Ectodermal cell (in vitro differentiated cells): ENCODE measurements around the gene SLC17A4. TPM values are rescaled to one million over a fixed set of nuclear protein-coding genes. Genes with fewer than 3 reads are reported as not detected.

Experiments
- H3K27ac ChIP-seq: 2 replicates; pipeline ENCODE4 v1.7.0; 2013; ENCODE audit warnings: mild to moderate bottlenecking, low read depth, low read length; ENCODE audit not compliant: insufficient read depth, poor library complexity, severe bottlenecking
- H3K27me3 ChIP-seq: 2 replicates; pipeline ENCODE4 v1.7.0; 2013; ENCODE audit warnings: mild to moderate bottlenecking, low read length; ENCODE audit not compliant: insufficient read depth, control insufficient read depth, poor library complexity, severe bottlenecking
- H3K36me3 ChIP-seq: one replicate; pipeline ENCODE4 v1.7.0; 2013; ENCODE audit warnings: low read length; ENCODE audit not compliant: control insufficient read depth, insufficient read depth
- H3K4me1 ChIP-seq: one replicate; pipeline ENCODE4 v1.7.0; 2013; ENCODE audit warnings: low read length; ENCODE audit not compliant: control insufficient read depth, insufficient read depth
- H3K4me3 ChIP-seq: 2 replicates; pipeline ENCODE4 v1.7.0; 2013; ENCODE audit warnings: low read depth, low read length, control low read depth; ENCODE audit not compliant: insufficient read depth
- H3K9me3 ChIP-seq: 2 replicates; pipeline ENCODE4 v1.7.0; 2013; ENCODE audit warnings: mild to moderate bottlenecking, low read length, moderate library complexity; ENCODE audit not compliant: control insufficient read depth
- WGBS, 2 experiments: methylation state at CpG; one replicate each; pipeline ENCODE4 v1.1.7; 2013; ENCODE audit warnings: missing lambda C conversion rate in 2 of 2; 5-methylcytosine and 5-hydroxymethylcytosine counted together
- polyA plus RNA-seq, 4 experiments: library from polyadenylated mRNA; stranded (reverse); fragments of 50-300 nt; gene quantifications; one replicate each; pipeline ENCODE4 v1.2.3, GENCODE V29; 2013

The SLC17A4 gene, protein sequence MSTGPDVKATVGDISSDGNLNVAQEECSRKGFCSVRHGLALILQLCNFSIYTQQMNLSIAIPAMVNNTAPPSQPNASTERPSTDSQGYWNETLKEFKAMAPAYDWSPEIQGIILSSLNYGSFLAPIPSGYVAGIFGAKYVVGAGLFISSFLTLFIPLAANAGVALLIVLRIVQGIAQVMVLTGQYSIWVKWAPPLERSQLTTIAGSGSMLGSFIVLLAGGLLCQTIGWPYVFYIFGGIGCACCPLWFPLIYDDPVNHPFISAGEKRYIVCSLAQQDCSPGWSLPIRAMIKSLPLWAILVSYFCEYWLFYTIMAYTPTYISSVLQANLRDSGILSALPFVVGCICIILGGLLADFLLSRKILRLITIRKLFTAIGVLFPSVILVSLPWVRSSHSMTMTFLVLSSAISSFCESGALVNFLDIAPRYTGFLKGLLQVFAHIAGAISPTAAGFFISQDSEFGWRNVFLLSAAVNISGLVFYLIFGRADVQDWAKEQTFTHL
- not detected for polyA plus RNA-seq (2013, experiment 1 of 4)
- not detected for polyA plus RNA-seq (2013, experiment 2 of 4)
- not detected for polyA plus RNA-seq (2013, experiment 3 of 4)
- polyA plus RNA-seq (2013, experiment 4 of 4): not detected

DNA sequence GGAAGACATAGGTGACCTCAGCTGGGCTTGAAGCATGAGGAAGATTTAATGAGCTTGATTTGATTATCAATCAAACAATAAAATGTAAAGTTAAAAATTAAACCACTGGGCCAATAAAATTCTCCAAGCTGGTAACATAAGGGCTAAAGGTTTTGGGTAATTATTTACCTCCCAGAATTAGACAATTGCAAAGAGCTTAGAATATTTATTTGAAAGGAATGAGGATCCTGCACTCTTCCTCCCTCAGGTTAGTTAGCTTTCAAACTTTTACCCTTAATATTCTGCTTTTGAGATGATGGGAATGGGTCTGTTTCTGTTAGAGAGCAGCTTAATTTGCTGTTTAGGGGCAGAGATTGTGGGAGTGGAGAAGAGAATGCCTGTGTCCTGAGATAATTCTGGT is at the start of gene SLC17A4:
SLC17A4 (plus strand) TSS at position 208 of the 400 bp plus-strand sequence. CDS start 7,221 bp downstream, outside the sequence.
- Histone ChIP-seq H3K27me3 (no peaks in the 10 kb centered on the region), H3K4me1 (no peaks in the 10 kb centered on the region), H3K9me3 (no peaks in the 10 kb centered on the region), H3K36me3 (no peaks in the 10 kb centered on the region), H3K27ac (no peak within 1 kb of the TSS), H3K4me3 (no peak within 1 kb of the TSS)

DNA sequence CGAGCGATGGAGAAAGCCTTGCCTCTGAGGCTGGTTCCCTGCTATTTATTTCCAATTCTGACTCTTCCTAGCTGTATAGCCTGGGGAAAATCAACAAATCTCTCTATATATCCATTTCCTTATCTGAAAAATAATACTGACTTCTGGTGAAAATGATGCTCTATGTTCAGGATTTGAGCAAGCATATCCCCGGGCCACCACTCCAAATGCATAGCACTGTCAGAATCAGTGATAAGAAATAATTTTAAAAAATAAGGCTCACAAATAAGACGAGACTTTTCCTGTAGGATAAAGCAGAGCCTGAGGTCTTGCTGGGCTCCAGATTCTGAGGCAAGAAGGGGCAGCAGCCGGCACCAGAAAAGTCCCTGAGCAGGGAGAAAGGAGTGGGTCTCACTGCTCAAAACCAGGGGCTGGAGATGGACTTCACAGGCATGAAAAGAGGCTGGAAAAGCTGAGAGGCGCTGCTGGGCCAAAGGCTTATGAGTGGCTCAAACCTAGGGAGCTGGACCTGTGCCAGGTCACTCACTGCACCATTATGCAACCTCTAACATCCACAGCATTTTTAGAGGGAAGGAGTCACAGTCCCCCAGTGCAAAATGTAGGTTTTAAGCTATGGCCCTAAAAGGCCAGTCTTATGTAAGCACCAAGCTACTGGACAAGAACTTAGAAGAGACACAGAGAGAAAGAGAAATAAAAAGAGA is 48.1 kb upstream of the SLC17A4 start:
- Histone ChIP-seq H3K27ac (no peak overlapping the region), H3K27me3 (no peaks in the 10 kb centered on the region), H3K4me3 (no peak overlapping the region), H3K36me3 (no peaks in the 10 kb centered on the region), H3K9me3 (no peaks in the 10 kb centered on the region), H3K4me1 (no peaks in the 10 kb centered on the region)
- 83 to 92% methylated on average over 5 to 6 of the region's 6 CpGs for WGBS, 2 experiments

DNA sequence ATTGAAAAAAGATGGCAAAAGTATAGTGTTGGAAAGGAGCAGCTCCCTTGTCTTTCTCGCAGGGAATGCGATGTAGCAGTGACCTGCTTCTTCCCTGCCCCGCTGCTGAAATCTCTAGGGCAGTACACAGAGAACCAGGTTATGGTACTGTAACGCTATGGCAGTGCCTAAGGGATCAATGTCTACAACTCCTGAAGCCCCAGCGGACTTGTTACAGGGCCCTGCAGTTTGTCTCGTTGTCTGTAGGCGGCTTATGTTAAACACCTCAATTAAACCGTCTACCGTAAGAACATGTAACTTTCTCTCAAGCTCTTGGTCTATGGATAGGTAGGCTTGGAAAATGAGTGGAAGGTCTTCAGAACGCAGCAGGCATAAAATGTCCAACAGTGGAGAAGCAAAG is 44.8 kb upstream of the SLC17A4 start:
- H3K4me1 ChIP-seq: no peaks in the 10 kb centered on the region
- H3K27ac ChIP-seq: no peak overlapping the region
- no peaks in the 10 kb centered on the region for H3K9me3 ChIP-seq
- no peak overlapping the region for H3K4me3 ChIP-seq
- no peaks in the 10 kb centered on the region for H3K36me3 ChIP-seq
- 95% methylated on average over 10 of the region's 10 CpGs for WGBS, 2 experiments
- no peaks in the 10 kb centered on the region for H3K27me3 ChIP-seq

DNA sequence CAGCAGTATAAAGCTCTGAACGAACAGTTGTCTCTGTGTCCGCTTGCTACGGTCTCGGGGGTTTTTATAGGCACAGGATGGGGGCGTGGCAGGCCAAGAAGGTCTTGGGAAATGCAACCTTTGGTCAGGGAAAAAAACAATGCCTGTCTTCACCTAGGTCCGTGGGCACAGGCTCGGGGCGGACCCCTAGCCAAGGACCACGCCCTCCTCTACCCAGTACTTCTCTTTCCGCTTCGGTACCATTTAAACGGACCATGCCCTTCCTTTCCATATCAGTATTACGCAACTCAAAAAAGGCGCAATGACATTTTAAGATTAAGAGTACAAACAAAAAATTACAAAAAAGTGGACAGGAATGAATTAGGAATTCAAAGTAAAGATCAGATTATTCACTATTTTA is 44.3 kb upstream of the SLC17A4 start:
- H3K27me3 ChIP-seq: no peaks in the 10 kb centered on the region
- H3K4me1 ChIP-seq: no peaks in the 10 kb centered on the region
- WGBS, 2 experiments: 86 to 87% methylated on average over 12 to 14 of the region's 14 CpGs
- H3K27ac ChIP-seq: no peak overlapping the region
- no peaks in the 10 kb centered on the region for H3K9me3 ChIP-seq
- H3K4me3 ChIP-seq: no peak overlapping the region
- no peaks in the 10 kb centered on the region for H3K36me3 ChIP-seq

DNA sequence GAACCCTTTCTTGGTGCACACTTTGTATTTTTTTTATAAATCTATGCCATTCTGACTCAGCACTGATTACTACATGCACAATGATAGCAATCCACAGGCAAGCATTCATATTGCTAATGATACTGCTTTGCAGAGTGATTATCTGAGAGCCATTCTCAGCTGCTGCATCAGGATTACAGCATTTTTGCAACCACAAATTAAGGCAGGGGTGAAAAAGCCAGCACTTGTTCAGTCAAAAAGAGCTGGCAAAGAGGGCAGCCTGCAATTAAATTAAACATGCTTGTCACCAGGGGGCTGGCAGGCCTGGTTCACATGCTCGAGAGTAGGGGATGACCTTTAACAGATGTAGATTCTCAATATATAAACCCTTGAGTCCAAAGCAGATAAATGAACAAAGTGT is 40.7 kb upstream of the SLC17A4 start:
- Histone ChIP-seq H3K4me1 (no peaks in the 10 kb centered on the region), H3K4me3 (no peak overlapping the region), H3K27me3 (no peaks in the 10 kb centered on the region), H3K36me3 (no peaks in the 10 kb centered on the region), H3K27ac (no peak overlapping the region), H3K9me3 (no peaks in the 10 kb centered on the region)
- 38 to 70% methylated on average over 1 of the region's 1 CpG for WGBS, 2 experiments

DNA sequence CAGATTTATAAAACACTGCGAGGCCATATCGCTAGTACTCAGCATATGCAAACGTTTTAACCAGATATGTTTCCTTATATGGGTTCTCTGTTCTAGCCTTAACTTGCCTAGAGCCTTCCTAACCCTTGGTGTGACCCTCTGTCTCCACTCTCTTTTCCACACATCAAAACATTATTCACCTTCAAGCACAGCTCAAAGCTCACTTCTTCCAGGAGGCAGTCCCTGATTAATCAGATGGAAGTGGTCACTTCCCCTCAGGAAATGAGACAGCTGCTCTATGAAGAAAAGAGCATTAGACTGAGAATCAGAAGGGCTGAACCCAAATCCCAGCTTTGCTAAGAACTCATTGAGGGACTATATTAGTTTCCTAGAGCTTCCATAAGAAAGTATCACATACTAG is 39.8 kb upstream of the SLC17A4 start:
- Histone ChIP-seq H3K9me3 (no peaks in the 10 kb centered on the region), H3K27ac (no peak overlapping the region), H3K4me3 (no peak overlapping the region), H3K4me1 (no peaks in the 10 kb centered on the region), H3K27me3 (no peaks in the 10 kb centered on the region), H3K36me3 (no peaks in the 10 kb centered on the region)
- 75 to 86% methylated on average over 3 of the region's 3 CpGs for WGBS, 2 experiments

DNA sequence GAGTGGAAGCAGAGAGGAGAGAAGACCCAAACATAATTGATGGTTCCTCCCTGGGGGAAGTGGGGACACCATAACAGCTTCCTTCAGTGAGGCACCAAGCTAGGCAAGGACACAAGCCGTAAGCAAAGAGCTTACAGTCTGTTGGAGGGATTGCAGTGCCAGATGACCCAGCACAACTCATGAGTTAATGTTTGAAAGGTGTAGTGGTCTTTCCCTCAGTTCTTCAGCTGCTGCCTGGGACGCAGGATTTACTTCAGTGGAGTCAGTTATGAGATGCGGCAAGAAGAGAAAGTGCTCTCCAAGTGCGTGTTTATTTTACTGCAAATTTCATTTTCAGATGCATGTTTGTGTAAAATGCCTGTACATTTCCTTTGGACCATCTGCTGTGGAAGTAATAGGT is 38.7 kb upstream of the SLC17A4 start:
- 95 to 96% methylated on average over 4 of the region's 4 CpGs for WGBS, 2 experiments
- no peaks in the 10 kb centered on the region for H3K9me3 ChIP-seq

DNA sequence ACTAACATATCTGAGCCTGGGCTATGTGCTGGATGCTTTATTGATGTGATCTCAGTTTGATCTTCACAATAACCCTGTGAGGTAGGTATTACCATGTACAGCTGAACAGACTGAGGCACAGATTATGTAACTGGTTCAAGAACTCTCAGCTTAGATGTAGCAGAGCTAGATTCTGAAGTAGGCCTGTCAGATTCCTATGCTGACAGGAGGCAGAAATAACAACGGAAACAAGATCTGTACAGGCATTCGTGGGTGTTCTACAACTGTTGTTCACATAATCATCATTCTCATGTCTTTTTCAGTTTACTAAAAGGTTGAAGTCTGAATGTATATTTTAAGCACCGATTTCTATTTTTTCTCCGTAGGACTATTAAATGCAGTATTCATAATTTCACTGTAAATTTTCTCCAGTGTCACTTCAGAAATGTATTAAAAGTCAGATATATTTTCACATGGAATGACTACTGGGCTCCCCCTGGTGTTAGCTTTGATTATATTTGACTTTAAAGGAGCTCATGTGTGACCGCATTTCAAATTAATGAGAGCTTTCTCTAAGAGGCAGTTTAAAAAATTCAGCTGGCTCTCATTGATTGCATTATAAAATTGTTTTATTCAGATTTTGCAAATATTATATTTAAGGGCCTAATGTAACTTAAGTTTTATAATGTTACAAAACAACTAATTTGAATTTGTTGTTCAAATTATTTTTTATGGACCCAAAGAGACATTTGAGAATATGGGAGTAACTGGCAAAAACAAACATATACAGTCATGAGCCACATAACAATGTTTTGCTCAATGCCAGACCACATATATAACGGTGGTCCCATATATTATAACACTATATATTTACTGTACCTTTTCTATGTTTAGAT is 36.4 kb upstream of the SLC17A4 start:
- no peak overlapping the region for H3K27ac ChIP-seq
- H3K4me3 ChIP-seq: no peak overlapping the region
- H3K9me3 ChIP-seq: no peaks in the 10 kb centered on the region
- H3K36me3 ChIP-seq: no peaks in the 10 kb centered on the region
- 91 to 98% methylated on average over 4 of the region's 6 CpGs for WGBS, 2 experiments
- H3K4me1 ChIP-seq: no peaks in the 10 kb centered on the region
- no peaks in the 10 kb centered on the region for H3K27me3 ChIP-seq

More for the DNA sequence above, 38.7 kb upstream of the SLC17A4 start:
- H3K4me3 ChIP-seq: no peak overlapping the region
- no peaks in the 10 kb centered on the region for H3K36me3 ChIP-seq
- H3K27ac ChIP-seq: no peak overlapping the region
- no peaks in the 10 kb centered on the region for H3K27me3 ChIP-seq
- no peaks in the 10 kb centered on the region for H3K4me1 ChIP-seq

DNA sequence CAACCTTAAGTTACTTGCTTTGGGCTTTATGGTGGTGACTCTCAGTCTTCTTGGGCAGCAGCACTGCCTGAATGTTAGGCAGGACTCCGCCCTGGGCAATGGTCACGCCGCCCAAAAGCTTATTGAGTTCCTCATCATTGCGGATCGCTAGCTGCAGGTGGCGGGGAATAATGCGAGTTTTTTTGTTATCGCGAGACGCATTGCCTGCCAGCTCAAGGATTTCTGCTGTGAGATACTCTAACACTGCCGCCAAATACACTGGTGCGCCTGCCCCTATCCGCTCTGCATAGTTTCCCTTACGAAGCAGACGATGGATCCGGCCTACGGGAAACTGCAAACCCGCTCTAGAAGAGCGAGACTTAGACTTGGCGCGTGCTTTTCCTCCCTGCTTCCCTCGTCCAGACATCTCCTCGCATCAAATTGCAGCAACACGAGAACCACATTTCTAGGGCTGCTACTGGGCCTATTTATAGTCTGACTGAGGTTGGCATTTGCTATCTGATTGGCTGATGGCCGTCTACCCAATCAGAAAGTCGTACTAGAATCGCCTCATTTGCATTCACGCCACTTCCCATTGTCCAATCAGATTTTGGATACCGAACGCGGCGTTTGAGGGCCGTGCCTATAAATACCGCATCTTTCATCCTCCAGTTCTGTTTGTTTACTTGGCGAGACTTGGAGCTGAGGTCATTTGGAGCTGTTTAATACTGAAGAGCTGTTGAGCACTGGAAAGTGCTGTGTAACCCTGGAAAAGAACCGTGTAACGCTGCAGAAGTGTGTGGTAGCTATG is 28.2 kb upstream of the SLC17A4 start:
- WGBS, 2 experiments: 94 to 96% methylated on average over 37 of the region's 37 CpGs
- Histone ChIP-seq H3K36me3 (no peaks in the 10 kb centered on the region), H3K4me1 (no peaks in the 10 kb centered on the region), H3K4me3 (no peak overlapping the region), H3K9me3 (no peaks in the 10 kb centered on the region), H3K27me3 (no peaks in the 10 kb centered on the region), H3K27ac (no peak overlapping the region)
